BLaER1 treated with 17β-estradiol and CSF1 and Interleukin-3, amounts not matched to agents 10 nM and 100 nM (cell line): Measurements from ENCODE around the gene TNFRSF25.

Experiments
- H3K27ac ChIP-seq, 11 experiments: shearing (Covaris generic); formaldehyde crosslinking; 2 replicates each; pipeline ENCODE4 v1.8.1; 2022
- H3K27me3 ChIP-seq, 11 experiments: shearing (Covaris generic); formaldehyde crosslinking; 2 replicates each; pipeline ENCODE4 v1.8.1; 2022
- H3K36me3 ChIP-seq, 11 experiments: shearing (Covaris generic); formaldehyde crosslinking; 2 replicates each; pipeline ENCODE4 v1.8.1; 2022
- H3K4me1 ChIP-seq, 10 experiments: shearing (Covaris generic); formaldehyde crosslinking; 2 replicates each; pipeline ENCODE4 v1.8.1; 2022
- H3K4me2 ChIP-seq, 11 experiments: shearing (Covaris generic); formaldehyde crosslinking; 2 replicates each; pipeline ENCODE4 v1.8.1; 2022
- H3K4me3 ChIP-seq, 10 experiments: shearing (Covaris generic); formaldehyde crosslinking; 2 replicates each; pipeline ENCODE4 v1.8.1; 2022
- H3K9ac ChIP-seq, 11 experiments: shearing (Covaris generic); formaldehyde crosslinking; 2 replicates each; pipeline ENCODE4 v1.8.1; 2022
- H3K9me3 ChIP-seq, 11 experiments: shearing (Covaris generic); formaldehyde crosslinking; replicated peaks in 1 of 11; 2 replicates each; pipeline ENCODE4 v1.8.1; 2022
- H4K20me1 ChIP-seq, 11 experiments: shearing (Covaris generic); formaldehyde crosslinking; 2 replicates each; pipeline ENCODE4 v1.8.1; 2022
- Cebpa-rat ChIP-seq, 11 experiments: shearing (Covaris generic); IDR thresholded peaks; 2 replicates each; pipeline ENCODE4 v1.8.1; 2022

Gene TNFRSF25

DNA sequence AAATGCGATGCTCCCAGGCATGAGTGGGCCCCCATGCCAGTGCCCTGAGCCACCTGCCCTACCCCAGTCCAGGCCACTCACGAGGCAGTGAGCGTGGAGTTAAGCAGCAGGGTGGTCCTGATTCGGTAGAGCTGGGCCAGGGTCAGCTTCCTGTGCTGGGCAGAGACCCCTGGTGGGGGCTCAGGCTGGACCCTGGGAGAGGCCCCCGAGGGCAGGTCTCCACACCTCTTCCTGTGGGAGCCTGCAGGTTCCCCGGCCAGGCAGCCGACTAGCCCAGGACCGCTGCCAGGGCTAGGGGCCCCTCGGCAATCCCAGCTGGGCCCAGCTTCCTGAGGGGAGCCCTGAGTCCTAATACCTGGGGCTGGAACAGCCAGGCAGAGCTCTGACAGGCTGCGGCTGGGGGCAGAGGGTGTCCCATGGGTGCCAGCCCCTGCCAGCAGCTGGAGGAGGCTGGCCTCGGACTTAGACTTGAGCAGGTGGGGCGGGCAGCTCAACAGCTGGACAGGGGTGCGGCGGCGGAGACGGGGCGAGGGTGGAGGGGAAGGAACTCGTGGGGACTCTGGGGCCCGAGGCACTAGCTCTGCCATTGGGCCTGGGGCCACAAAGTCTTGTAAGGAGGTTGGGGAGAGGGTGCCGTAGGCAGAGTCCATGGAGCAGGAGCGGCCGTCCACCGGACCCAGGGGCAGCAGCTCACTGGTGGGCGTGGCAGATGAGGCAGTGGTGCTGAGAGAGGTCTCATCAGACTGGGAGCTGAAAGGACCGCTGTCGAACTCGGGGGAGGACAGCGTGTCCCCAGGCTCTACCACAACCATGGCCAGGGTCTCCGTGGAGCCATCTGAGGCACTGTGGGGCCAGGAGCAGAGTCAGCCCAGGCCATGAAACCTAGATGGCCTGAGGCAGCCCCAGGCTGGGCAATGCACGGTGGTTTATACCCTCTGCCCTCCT, 2.0 kb upstream of the TNFRSF25 start:
- peaks cover 28 to 57% (median 43%) of the 10 kb centered on the region in 11 experiments for H3K27me3 ChIP-seq
- H4K20me1 ChIP-seq = peaks cover 0 to 29% (median 0%) of the 10 kb centered on the region in 11 experiments; a peak in 2 of 22 replicates
- H3K36me3 ChIP-seq = no peaks in the 10 kb centered on the region
- no peak for TF ChIP-seq Cebpa-rat (IDR thresholded peaks at IDR 0.05)
- no peak overlapping the region for H3K4me2 ChIP-seq
- no peak overlapping the region for H3K27ac ChIP-seq
- no peak overlapping the region for H3K4me3 ChIP-seq
- H3K4me1 ChIP-seq = peaks cover 10 to 24% (median 18%) of the 10 kb centered on the region in 10 experiments; a peak in 19 of 20 replicates
- no peak overlapping the region for H3K9ac ChIP-seq
- no peaks in the 10 kb centered on the region for H3K9me3 ChIP-seq

DNA sequence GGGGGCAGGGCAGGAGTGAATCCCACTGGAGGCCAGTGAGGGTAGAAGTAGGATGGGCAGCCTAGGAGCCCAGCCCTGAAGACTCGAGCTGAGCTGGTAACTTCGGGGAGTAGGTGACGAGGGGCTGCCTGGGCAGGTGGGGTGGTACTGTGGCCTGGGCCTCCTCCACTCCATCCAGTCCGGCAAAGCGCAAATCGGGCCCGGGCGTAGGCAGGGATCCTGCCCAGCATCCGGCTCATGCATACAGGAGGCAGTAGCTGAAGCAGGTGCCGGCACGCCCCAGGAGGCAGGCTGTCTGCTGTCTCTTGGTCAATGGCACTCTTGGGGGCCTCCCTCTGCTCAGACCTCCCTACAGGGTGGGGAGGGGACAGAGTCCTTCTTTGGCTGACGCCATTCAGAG, 1.3 kb upstream of the TNFRSF25 start:
- Histone ChIP-seq H3K36me3 (peaks cover 0 to 7% (median 0%) of the 10 kb centered on the region in 11 experiments; a peak in 4 of 22 replicates), H3K9ac (no peak overlapping the region), H3K27ac (no peak overlapping the region), H3K9me3 (no peaks in the 10 kb centered on the region), H3K4me1 (peaks cover 10 to 28% (median 20%) of the 10 kb centered on the region in 10 experiments; a peak in 19 of 20 replicates), H3K27me3 (peaks cover 28 to 62% (median 43%) of the 10 kb centered on the region in 11 experiments), H3K4me3 (no peak overlapping the region), H3K4me2 (no peak overlapping the region), H4K20me1 (peaks cover 0 to 29% (median 0%) of the 10 kb centered on the region in 11 experiments; a peak in 2 of 22 replicates)
- TF ChIP-seq Cebpa-rat (IDR thresholded peaks at IDR 0.05) = no peak

GRCh38 chr1:6466751-6467150, 778 bp upstream of the TNFRSF25 start:
- TF ChIP-seq Cebpa-rat (IDR thresholded peaks at IDR 0.05) = no peak
- Histone ChIP-seq H3K4me1 (peaks cover 10 to 33% (median 20%) of the 10 kb centered on the region in 10 experiments; a peak in 19 of 20 replicates), H3K9me3 (no peaks in the 10 kb centered on the region), H3K4me3 (no peak overlapping the region), H3K9ac (no peak overlapping the region), H3K27ac (no peak overlapping the region), H3K4me2 (no peak overlapping the region), H3K36me3 (peaks cover 0 to 12% (median 0%) of the 10 kb centered on the region in 11 experiments; a peak in 4 of 22 replicates), H3K27me3 (peaks cover 28 to 62% (median 43%) of the 10 kb centered on the region in 11 experiments), H4K20me1 (peaks cover 0 to 29% (median 0%) of the 10 kb centered on the region in 11 experiments; a peak in 2 of 22 replicates)

DNA sequence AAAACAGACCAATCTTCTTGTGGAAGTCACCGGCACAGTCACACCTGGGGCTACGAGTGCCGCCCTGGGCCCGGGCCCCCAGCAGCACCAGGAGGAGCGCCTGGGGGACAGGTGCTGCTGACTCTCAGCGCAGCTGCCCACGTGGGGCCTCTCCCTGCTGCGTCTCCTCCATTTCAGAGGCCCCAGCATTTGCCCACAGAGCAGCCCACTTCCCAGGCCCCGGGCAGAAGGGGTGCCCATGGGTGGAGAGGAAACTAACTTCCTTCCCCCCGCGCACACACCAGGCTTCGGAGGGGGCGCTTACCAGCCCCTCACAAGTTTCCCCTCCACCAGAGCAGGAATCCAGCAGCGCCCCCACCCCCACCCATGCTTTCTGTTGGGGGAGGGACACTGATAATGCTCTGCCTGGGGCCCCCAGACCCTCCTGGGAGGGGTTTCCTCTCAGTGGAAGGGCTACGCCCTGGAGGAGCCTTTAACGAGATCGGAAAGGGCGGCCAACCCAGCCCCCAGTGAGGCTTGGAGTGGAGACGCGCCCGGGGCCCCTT, 440 bp downstream of the TNFRSF25 start:
- H4K20me1 ChIP-seq = peaks cover 0 to 26% (median 0%) of the 10 kb centered on the region in 11 experiments; a peak in 2 of 22 replicates
- H3K4me3 ChIP-seq = peak overlapping the region; percentile 48 to 70 (median 58)
- H3K9me3 ChIP-seq = no peaks in the 10 kb centered on the region
- peak overlapping the region in 8 of 11 experiments; percentile 28 to 63 (median 41); a peak in 14 of 22 replicates for H3K27ac ChIP-seq
- no peak for TF ChIP-seq Cebpa-rat (IDR thresholded peaks at IDR 0.05)
- H3K27me3 ChIP-seq = peaks cover 28 to 69% (median 46%) of the 10 kb centered on the region in 11 experiments
- peaks cover 19 to 45% (median 31%) of the 10 kb centered on the region in 10 experiments for H3K4me1 ChIP-seq
- peaks cover 0 to 18% (median 0%) of the 10 kb centered on the region in 11 experiments; a peak in 5 of 22 replicates for H3K36me3 ChIP-seq
- H3K4me2 ChIP-seq = peak overlapping the region; percentile 64 to 93 (median 81)
- H3K9ac ChIP-seq = peak overlapping the region; percentile 37 to 80 (median 68); a peak in 20 of 22 replicates

GRCh38 chr1:6464915-6465314, 1.1 kb downstream of the TNFRSF25 start:
- peak overlapping the region in 8 of 11 experiments; percentile 76 to 93 (median 82); a peak in 14 of 22 replicates for H3K4me2 ChIP-seq
- TF ChIP-seq Cebpa-rat (IDR thresholded peaks at IDR 0.05) = no peak

DNA sequence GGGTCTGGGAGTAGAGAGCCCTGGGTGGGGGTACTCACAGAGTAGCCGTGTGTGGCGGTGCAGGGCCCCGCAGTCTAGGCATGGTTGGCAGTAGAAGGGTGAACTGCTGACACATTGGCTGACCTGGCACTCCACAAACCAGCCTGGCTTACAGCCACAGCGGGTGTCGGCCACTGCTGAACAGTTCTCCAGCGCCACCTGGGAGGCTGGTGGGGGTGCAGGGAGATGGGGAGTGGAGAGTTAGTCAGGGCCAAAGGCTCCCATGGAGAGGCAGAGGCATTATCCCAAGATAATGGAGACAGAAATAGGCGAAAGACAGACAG, 1.5 kb downstream of the TNFRSF25 start:
- Histone ChIP-seq H3K9me3 (no peaks in the 10 kb centered on the region), H3K9ac (no peak overlapping the region), H3K27ac (no peak overlapping the region), H3K27me3 (peaks cover 28 to 79% (median 47%) of the 10 kb centered on the region in 11 experiments), H3K36me3 (peaks cover 0 to 18% (median 0%) of the 10 kb centered on the region in 11 experiments; a peak in 5 of 22 replicates), H4K20me1 (peaks cover 0 to 25% (median 0%) of the 10 kb centered on the region in 11 experiments; a peak in 2 of 22 replicates), H3K4me1 (peaks cover 30 to 55% (median 41%) of the 10 kb centered on the region in 10 experiments), H3K4me2 (peak overlapping the region in 7 of 11 experiments; percentile 76 to 93 (median 82); a peak in 10 of 22 replicates), H3K4me3 (peak overlapping the region in 2 of 10 experiments; percentile 60 to 63; a peak in 1 of 20 replicates)
- no peak for TF ChIP-seq Cebpa-rat (IDR thresholded peaks at IDR 0.05)

More at GRCh38 chr1:6464915-6465314, 1.1 kb downstream of the TNFRSF25 start:
- Histone ChIP-seq H3K36me3 (peaks cover 0 to 18% (median 0%) of the 10 kb centered on the region in 11 experiments; a peak in 5 of 22 replicates), H3K4me1 (peaks cover 25 to 51% (median 37%) of the 10 kb centered on the region in 10 experiments), H3K4me3 (peak overlapping the region in 2 of 10 experiments; percentile 60 to 63; a peak in 6 of 20 replicates), H3K9ac (peak overlapping the region in 3 of 11 experiments; percentile 64 to 72 (median 69); a peak in 1 of 22 replicates), H3K9me3 (no peaks in the 10 kb centered on the region), H4K20me1 (peaks cover 0 to 25% (median 0%) of the 10 kb centered on the region in 11 experiments; a peak in 2 of 22 replicates), H3K27me3 (peaks cover 28 to 75% (median 47%) of the 10 kb centered on the region in 11 experiments), H3K27ac (no peak overlapping the region)

DNA sequence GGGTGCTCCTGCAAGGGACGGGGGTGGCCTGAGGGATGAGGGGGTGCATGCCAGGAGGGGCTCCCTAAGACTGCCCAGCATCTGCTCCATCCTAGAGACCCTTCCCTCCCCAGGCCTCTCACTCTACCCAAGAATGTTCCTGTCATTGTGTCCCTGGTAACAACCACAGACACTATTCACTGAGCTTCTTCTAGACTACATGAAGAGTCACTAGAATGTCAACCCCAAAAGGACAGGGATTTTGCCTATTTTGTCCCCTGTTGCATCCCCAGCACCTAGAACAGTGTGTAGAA, 2.9 kb downstream of the TNFRSF25 start:
- Histone ChIP-seq H4K20me1 (peaks cover 0 to 20% (median 0%) of the 10 kb centered on the region in 11 experiments; a peak in 2 of 22 replicates), H3K9ac (no peak overlapping the region), H3K27me3 (peaks cover 28 to 75% (median 50%) of the 10 kb centered on the region in 11 experiments), H3K4me3 (no peak overlapping the region), H3K9me3 (no peaks in the 10 kb centered on the region), H3K36me3 (peaks cover 0 to 18% (median 0%) of the 10 kb centered on the region in 11 experiments; a peak in 5 of 22 replicates), H3K4me1 (peaks cover 32 to 57% (median 44%) of the 10 kb centered on the region in 10 experiments), H3K4me2 (peak overlapping the region in 1 of 11 experiments; percentile 89; a peak in 1 of 22 replicates), H3K27ac (no peak overlapping the region)
- no peak for TF ChIP-seq Cebpa-rat (IDR thresholded peaks at IDR 0.05)

GRCh38 chr1:6462412-6463119, 3.4 kb downstream of the TNFRSF25 start:
- Histone ChIP-seq H3K36me3 (peaks cover 0 to 18% (median 0%) of the 10 kb centered on the region in 11 experiments; a peak in 5 of 22 replicates), H3K27me3 (peaks cover 28 to 75% (median 52%) of the 10 kb centered on the region in 11 experiments)
- no peak for TF ChIP-seq Cebpa-rat (IDR thresholded peaks at IDR 0.05)

More at GRCh38 chr1:6462412-6463119, 3.4 kb downstream of the TNFRSF25 start:
- no peaks in the 10 kb centered on the region for H3K9me3 ChIP-seq
- H3K4me2 ChIP-seq = peak overlapping the region in 3 of 11 experiments; percentile 89 to 92 (median 91); a peak in 4 of 22 replicates
- no peak overlapping the region for H3K27ac ChIP-seq
- H3K9ac ChIP-seq = no peak overlapping the region
- H3K4me1 ChIP-seq = peaks cover 32 to 57% (median 44%) of the 10 kb centered on the region in 10 experiments
- H4K20me1 ChIP-seq = peaks cover 0 to 16% (median 0%) of the 10 kb centered on the region in 11 experiments; a peak in 2 of 22 replicates
- H3K4me3 ChIP-seq = no peak overlapping the region
